Gastrocnemius medialis (tissue), 4 donors: ENCODE data around the gene ARF3.

Experiments used
- POLR2A ChIP-seq, 2 donors: fragments of 450-650 bp; IDR thresholded peaks; one replicate each; pipeline ENCODE4 v1.6.1; 2017; ENCODE audit warnings: antibody characterized with exemption in 2 of 2, mild to moderate bottlenecking in 2 of 2, moderate library complexity in 2 of 2
- TF ChIP-seq, protein P1 (sequence below), 5 experiments: fragments of 450-650 bp in 3 of 5; fragments of 200-600 bp in 2 of 5; sonication (generic) in 2 of 5; IDR thresholded peaks in 4 of 5; conservative IDR thresholded peaks in 1 of 5; 1 replicate in 4 of 5; 2 replicates in 1 of 5; pipeline ENCODE4 v1.5.1; 2016 to 2019; ENCODE audit warnings: antibody characterized with exemption in 5 of 5, mild to moderate bottlenecking in 3 of 5, moderate library complexity in 3 of 5

DNA sequence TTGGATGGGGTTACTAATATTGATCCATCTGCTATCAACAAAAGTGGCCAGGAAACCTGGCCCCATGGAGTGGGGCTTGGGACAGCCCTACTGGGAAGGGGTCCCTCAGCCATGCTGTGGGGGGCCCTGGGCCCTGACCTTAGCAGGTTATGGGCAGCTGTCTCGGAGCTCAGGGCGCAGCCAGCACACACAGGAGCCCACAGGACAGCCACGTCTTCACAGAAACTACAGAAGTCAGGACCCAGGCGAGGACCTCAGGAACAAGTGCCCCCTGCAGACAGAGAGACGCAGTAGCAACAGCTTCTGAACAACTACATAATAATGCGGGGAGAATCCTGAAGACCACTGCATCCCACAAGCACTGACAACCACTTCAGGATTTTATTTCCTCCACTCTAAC, 20.1 kb downstream of the ARF3 start:
- TF ChIP-seq, protein P1, sequence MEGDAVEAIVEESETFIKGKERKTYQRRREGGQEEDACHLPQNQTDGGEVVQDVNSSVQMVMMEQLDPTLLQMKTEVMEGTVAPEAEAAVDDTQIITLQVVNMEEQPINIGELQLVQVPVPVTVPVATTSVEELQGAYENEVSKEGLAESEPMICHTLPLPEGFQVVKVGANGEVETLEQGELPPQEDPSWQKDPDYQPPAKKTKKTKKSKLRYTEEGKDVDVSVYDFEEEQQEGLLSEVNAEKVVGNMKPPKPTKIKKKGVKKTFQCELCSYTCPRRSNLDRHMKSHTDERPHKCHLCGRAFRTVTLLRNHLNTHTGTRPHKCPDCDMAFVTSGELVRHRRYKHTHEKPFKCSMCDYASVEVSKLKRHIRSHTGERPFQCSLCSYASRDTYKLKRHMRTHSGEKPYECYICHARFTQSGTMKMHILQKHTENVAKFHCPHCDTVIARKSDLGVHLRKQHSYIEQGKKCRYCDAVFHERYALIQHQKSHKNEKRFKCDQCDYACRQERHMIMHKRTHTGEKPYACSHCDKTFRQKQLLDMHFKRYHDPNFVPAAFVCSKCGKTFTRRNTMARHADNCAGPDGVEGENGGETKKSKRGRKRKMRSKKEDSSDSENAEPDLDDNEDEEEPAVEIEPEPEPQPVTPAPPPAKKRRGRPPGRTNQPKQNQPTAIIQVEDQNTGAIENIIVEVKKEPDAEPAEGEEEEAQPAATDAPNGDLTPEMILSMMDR (IDR thresholded peaks at IDR 0.05 in 4 of 5, conservative IDR thresholded peaks at IDR 0.05 in 1 of 5): no peak
- TF ChIP-seq POLR2A (IDR thresholded peaks at IDR 0.05): no peak
